Mesenchymal stem cell (in vitro differentiated cells and primary cell): ENCODE measurements around the gene RAPGEF4.

ENCODE experiments used
- DNase-seq: peaks from one replicate; pipeline ENCODE4 v3.0.0-alpha.2; 2013
- H2AFZ ChIP-seq: one replicate; pipeline ENCODE4 v1.6.1; 2013; ENCODE audit warnings: low read depth, mild to moderate bottlenecking, control low read depth, inconsistent platforms, low read length, moderate library complexity
- H2AK5ac ChIP-seq: 2 replicates; pipeline ENCODE4 v1.6.1; 2013; ENCODE audit warnings: low read length, moderate library complexity, mild to moderate bottlenecking, inconsistent platforms; ENCODE audit not compliant: severe bottlenecking
- H2BK120ac ChIP-seq: one replicate; pipeline ENCODE4 v1.6.1; 2013; ENCODE audit warnings: low read depth, mild to moderate bottlenecking, inconsistent platforms, low read length, moderate library complexity
- H2BK12ac ChIP-seq, 2 experiments: one replicate each; pipeline ENCODE4 v1.6.1; 2013; ENCODE audit warnings: inconsistent platforms in 2 of 2, low read length in 2 of 2, mild to moderate bottlenecking in 2 of 2, moderate library complexity in 2 of 2, control low read depth in 1 of 2
- H2BK15ac ChIP-seq: one replicate; pipeline ENCODE4 v1.6.1; 2013; ENCODE audit warnings: mild to moderate bottlenecking, low read depth, inconsistent platforms; ENCODE audit not compliant: poor library complexity, severe bottlenecking
- H2BK5ac ChIP-seq: 2 replicates; pipeline ENCODE4 v1.6.1; 2013; ENCODE audit warnings: low read depth, mild to moderate bottlenecking, low read length, control low read depth, inconsistent platforms; ENCODE audit not compliant: poor library complexity, severe bottlenecking
- H3K14ac ChIP-seq, 2 experiments: one replicate each; pipeline ENCODE4 v1.6.1; 2013; ENCODE audit warnings: inconsistent platforms in 2 of 2, low read length in 2 of 2, control low read depth in 1 of 2, mild to moderate bottlenecking in 1 of 2, moderate library complexity in 1 of 2
- H3K18ac ChIP-seq, 2 experiments: one replicate each; pipeline ENCODE4 v1.6.1; 2013; ENCODE audit warnings: inconsistent platforms in 2 of 2, low read length in 2 of 2, control low read depth in 1 of 2, low read depth in 1 of 2, mild to moderate bottlenecking in 1 of 2
- H3K23ac ChIP-seq, 2 experiments: one replicate each; pipeline ENCODE4 v1.6.1; 2013; ENCODE audit warnings: inconsistent platforms in 2 of 2, low read length in 2 of 2, mild to moderate bottlenecking in 2 of 2, moderate library complexity in 2 of 2, control low read depth in 1 of 2
- H3K27ac ChIP-seq: 2 replicates; pipeline ENCODE4 v1.5.1; 2013; ENCODE audit warnings: mild to moderate bottlenecking, moderate library complexity, low read length, control low read depth, inconsistent platforms; ENCODE audit not compliant: poor library complexity, severe bottlenecking
- H3K27me3 ChIP-seq, 2 experiments: 2 replicates each; pipeline versions ENCODE4 v1.6.1 to v1.7.0; 2013; ENCODE audit warnings: low read length in 2 of 2, mild to moderate bottlenecking in 2 of 2, moderate library complexity in 2 of 2, control low read depth in 1 of 2, inconsistent platforms in 1 of 2; ENCODE audit not compliant: control insufficient read depth in 1 of 2, insufficient read depth in 1 of 2
- H3K36me3 ChIP-seq, 2 experiments: 2 replicates each; pipeline versions ENCODE4 v1.6.1 to v1.7.0; 2013; ENCODE audit warnings: low read length in 2 of 2, control low read depth in 1 of 2, inconsistent platforms in 1 of 2, low read depth in 1 of 2, mild to moderate bottlenecking in 1 of 2; ENCODE audit not compliant: insufficient read depth in 2 of 2, control insufficient read depth in 1 of 2
- H3K4ac ChIP-seq, 2 experiments: one replicate each; pipeline ENCODE4 v1.6.1; 2013; ENCODE audit warnings: inconsistent platforms in 2 of 2, low read length in 2 of 2, mild to moderate bottlenecking in 2 of 2, moderate library complexity in 2 of 2, control low read depth in 1 of 2, low read depth in 1 of 2
- H3K4me1 ChIP-seq: 2 replicates; pipeline ENCODE4 v1.6.1; 2013; ENCODE audit warnings: low read depth, low read length, control low read depth; ENCODE audit not compliant: control insufficient read depth, insufficient read depth
- H3K4me2 ChIP-seq: 2 replicates; pipeline ENCODE4 v1.6.1; 2013; ENCODE audit warnings: low read length, mild to moderate bottlenecking, inconsistent platforms; ENCODE audit not compliant: poor library complexity, severe bottlenecking
- H3K4me3 ChIP-seq, 2 experiments: 2 replicates each; pipeline versions ENCODE4 v1.5.1 to v1.7.0; 2013; ENCODE audit warnings: low read length in 2 of 2, mild to moderate bottlenecking in 2 of 2, control low read depth in 1 of 2, low read depth in 1 of 2; ENCODE audit not compliant: insufficient read depth in 1 of 2
- H3K79me1 ChIP-seq: replicated peaks from 2 replicates; pipeline ENCODE4 v1.6.1; 2013; ENCODE audit warnings: mild to moderate bottlenecking, control low read depth, low read length, inconsistent platforms; ENCODE audit not compliant: poor library complexity, severe bottlenecking
- H3K9ac ChIP-seq: 2 replicates; pipeline ENCODE4 v1.7.0; 2013; ENCODE audit warnings: mild to moderate bottlenecking, low read length, moderate library complexity
- H3K9me3 ChIP-seq: 2 replicates; pipeline ENCODE4 v1.7.0; 2013; ENCODE audit warnings: mild to moderate bottlenecking, low read length; ENCODE audit not compliant: control insufficient read depth
- H4K8ac ChIP-seq: one replicate; pipeline ENCODE4 v1.6.1; 2013; ENCODE audit warnings: inconsistent platforms, mild to moderate bottlenecking, low read length, moderate library complexity
- H4K91ac ChIP-seq: one replicate; pipeline ENCODE4 v1.6.1; 2013; ENCODE audit warnings: mild to moderate bottlenecking, low read length, inconsistent platforms
- WGBS: methylation state at CpG from one replicate; pipeline ENCODE4 v1.1.7; 2013; ENCODE audit warnings: mixed read lengths; 5-methylcytosine and 5-hydroxymethylcytosine counted together

The RAPGEF4 gene

DNA sequence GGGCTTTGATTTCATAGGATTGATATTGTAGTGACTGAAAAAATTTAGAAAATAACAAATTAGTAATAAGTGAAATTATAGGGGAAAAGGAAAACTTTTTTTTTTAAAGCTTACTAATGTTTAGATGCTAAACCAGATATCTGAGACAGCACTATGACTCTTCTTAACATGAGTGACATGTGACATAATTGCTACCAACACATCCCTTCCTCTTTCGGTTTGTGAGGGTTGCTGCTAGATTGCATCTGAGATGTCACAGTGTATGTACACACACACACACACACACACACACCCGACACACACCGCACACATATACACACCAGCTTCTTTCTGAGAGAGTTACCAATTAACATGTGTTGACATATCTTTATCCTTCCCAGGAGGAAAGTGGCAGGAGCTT lies 18.0 kb downstream of the RAPGEF4 start:
- H3K4me2 ChIP-seq = no peak overlapping the region
- H3K23ac ChIP-seq = no peak overlapping the region
- H2BK15ac ChIP-seq = no peak overlapping the region
- DNase-seq = no peak
- H3K27me3 ChIP-seq = peaks cover 0 to 9% of the 10 kb centered on the region in 2 experiments
- no peak overlapping the region for H2BK120ac ChIP-seq
- H3K18ac ChIP-seq = no peak overlapping the region
- no peak overlapping the region for H3K4me3 ChIP-seq
- H2AK5ac ChIP-seq = no peak overlapping the region
- no peak overlapping the region for H3K27ac ChIP-seq
- H2AFZ ChIP-seq = no peak overlapping the region
- H3K4ac ChIP-seq = no peak overlapping the region
- no peaks in the 10 kb centered on the region for H3K36me3 ChIP-seq
- no peak overlapping the region for H3K9ac ChIP-seq
- H2BK12ac ChIP-seq = no peak overlapping the region
- no peak overlapping the region for H2BK5ac ChIP-seq
- H3K4me1 ChIP-seq = no peaks in the 10 kb centered on the region
- no peak overlapping the region for H3K14ac ChIP-seq
- H4K91ac ChIP-seq = no peak overlapping the region
- no peaks in the 10 kb centered on the region for H3K9me3 ChIP-seq
- 92% methylated on average over 1 of the region's 3 CpGs for whole genome bisulfite sequencing
- H3K79me1 ChIP-seq = no peaks in the 10 kb centered on the region
- no peak overlapping the region for H4K8ac ChIP-seq

DNA sequence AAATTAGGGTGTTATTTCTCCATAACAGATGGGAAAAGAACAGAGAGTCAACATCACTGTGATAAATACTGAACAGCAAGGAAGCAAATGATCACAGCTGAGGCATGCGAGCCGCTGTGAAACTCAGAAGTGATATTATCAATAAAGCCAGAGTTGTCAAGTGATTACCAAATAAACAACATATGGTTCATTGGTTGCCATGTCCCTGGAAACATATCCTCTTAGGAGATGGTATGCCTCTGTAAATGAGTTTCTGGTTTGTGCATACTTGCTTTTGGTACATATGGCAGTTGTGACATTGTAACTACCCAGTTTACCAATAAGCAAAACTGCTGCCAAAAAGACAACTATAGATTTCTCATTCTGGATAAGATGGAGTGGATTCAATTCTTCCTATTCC lies 23.8 kb downstream of the RAPGEF4 start:
- Histone ChIP-seq H3K4me3 (no peak overlapping the region), H2BK120ac (no peak overlapping the region), H3K23ac (no peak overlapping the region), H3K9me3 (peaks cover 13% of the 10 kb centered on the region), H2BK5ac (no peak overlapping the region), H3K4ac (no peak overlapping the region), H3K79me1 (no peaks in the 10 kb centered on the region), H2AFZ (no peak overlapping the region), H3K27me3 (peaks cover 2 to 10% of the 10 kb centered on the region in 2 experiments), H3K36me3 (no peaks in the 10 kb centered on the region), H4K8ac (no peak overlapping the region), H2BK12ac (no peak overlapping the region), H3K18ac (no peak overlapping the region), H4K91ac (no peak overlapping the region), H3K9ac (no peak overlapping the region), H3K27ac (no peak overlapping the region), H3K4me1 (no peaks in the 10 kb centered on the region), H3K4me2 (no peak overlapping the region), H3K14ac (no peak overlapping the region), H2AK5ac (no peak overlapping the region), H2BK15ac (no peak overlapping the region)
- no peak for DNase-seq
- WGBS = 93% methylated on average over 2 of the region's 2 CpGs

DNA sequence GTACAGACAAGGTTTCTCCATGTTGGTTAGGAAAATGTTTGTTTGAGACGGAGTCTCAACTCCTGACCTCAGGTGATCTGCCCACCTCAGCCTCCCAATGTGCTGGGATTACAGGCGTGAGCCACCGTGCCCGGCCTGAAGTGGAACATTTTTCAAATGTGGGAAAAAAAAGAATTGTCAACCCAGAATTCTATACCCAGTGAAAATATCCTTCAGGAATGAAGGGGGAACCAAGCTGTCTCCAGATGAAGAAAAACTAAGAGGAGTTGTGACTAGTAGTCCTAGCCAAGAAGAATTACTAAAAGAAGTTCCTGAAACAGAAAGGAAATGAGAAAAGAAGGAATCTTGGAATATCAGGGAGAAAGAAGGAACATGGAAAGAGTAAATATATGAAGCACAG lies 25.7 kb downstream of the RAPGEF4 start:
- H2AK5ac ChIP-seq = no peak overlapping the region
- H3K23ac ChIP-seq = no peak overlapping the region
- H3K14ac ChIP-seq = no peak overlapping the region
- H3K4me3 ChIP-seq = no peak overlapping the region
- H2AFZ ChIP-seq = no peak overlapping the region
- H3K9ac ChIP-seq = no peak overlapping the region
- no peak overlapping the region for H3K27ac ChIP-seq
- H4K8ac ChIP-seq = no peak overlapping the region
- H3K4me1 ChIP-seq = no peaks in the 10 kb centered on the region
- no peaks in the 10 kb centered on the region for H3K79me1 ChIP-seq
- H2BK5ac ChIP-seq = no peak overlapping the region
- no peak for DNase-seq
- H3K4me2 ChIP-seq = no peak overlapping the region
- no peak overlapping the region for H3K4ac ChIP-seq
- H3K18ac ChIP-seq = no peak overlapping the region
- WGBS = 90% methylated on average over 1 of the region's 4 CpGs
- no peak overlapping the region for H2BK15ac ChIP-seq
- peaks cover 4 to 10% of the 10 kb centered on the region in 2 experiments for H3K27me3 ChIP-seq
- no peak overlapping the region for H2BK120ac ChIP-seq
- no peak overlapping the region for H2BK12ac ChIP-seq
- no peak overlapping the region for H4K91ac ChIP-seq
- no peaks in the 10 kb centered on the region for H3K36me3 ChIP-seq
- peaks cover 13% of the 10 kb centered on the region for H3K9me3 ChIP-seq

- H3K14ac ChIP-seq = no peak overlapping the region
- no peak for DNase-seq
- no peak overlapping the region for H3K4me3 ChIP-seq
- H2BK120ac ChIP-seq = no peak overlapping the region
- H2AK5ac ChIP-seq = no peak overlapping the region
- H3K18ac ChIP-seq = no peak overlapping the region
- no peak overlapping the region for H2BK5ac ChIP-seq
- H3K4ac ChIP-seq = no peak overlapping the region
- H4K8ac ChIP-seq = no peak overlapping the region
- no peaks in the 10 kb centered on the region for H3K4me1 ChIP-seq
- no peak overlapping the region for H2BK12ac ChIP-seq
- no peaks in the 10 kb centered on the region for H3K79me1 ChIP-seq
- WGBS = 66% methylated on average over 2 of the region's 2 CpGs
- H2AFZ ChIP-seq = no peak overlapping the region
- H3K36me3 ChIP-seq = no peaks in the 10 kb centered on the region
- no peak overlapping the region for H4K91ac ChIP-seq
- no peak overlapping the region for H2BK15ac ChIP-seq
- H3K9me3 ChIP-seq = peaks cover 13% of the 10 kb centered on the region
- no peak overlapping the region for H3K9ac ChIP-seq
- no peak overlapping the region for H3K4me2 ChIP-seq
- no peak overlapping the region for H3K23ac ChIP-seq
- H3K27me3 ChIP-seq = peaks cover 4 to 10% of the 10 kb centered on the region in 2 experiments
- H3K27ac ChIP-seq = no peak overlapping the region
These were observed 26.9 kb downstream of the RAPGEF4 start for GRCh38 chr2:172762574-172762973.
